Keratinocyte (primary cell): ENCODE measurements around the gene DCAKD.

ENCODE experiments used
- EZH2 ChIP-seq: IDR thresholded peaks from one replicate; pipeline ENCODE4 v1.6.1; 2012; ENCODE audit warnings: inconsistent platforms, mild to moderate bottlenecking, low read length, moderate library complexity
- TF ChIP-seq, protein P1 (sequence below), 3 experiments: IDR thresholded peaks in 1 of 3; conservative IDR thresholded peaks in 1 of 3; optimal IDR thresholded peaks in 1 of 3; 2 replicates in 2 of 3; 3 replicates in 1 of 3; pipeline versions ENCODE3 to v1.5.1; 2011; ENCODE audit warnings: low read length in 3 of 3, mild to moderate bottlenecking in 3 of 3, moderate library complexity in 2 of 3, control low read depth in 1 of 3, inconsistent platforms in 1 of 3; ENCODE audit not compliant: insufficient read depth in 2 of 3; ENCODE audit errors: extremely low read depth in 1 of 3

DNA sequence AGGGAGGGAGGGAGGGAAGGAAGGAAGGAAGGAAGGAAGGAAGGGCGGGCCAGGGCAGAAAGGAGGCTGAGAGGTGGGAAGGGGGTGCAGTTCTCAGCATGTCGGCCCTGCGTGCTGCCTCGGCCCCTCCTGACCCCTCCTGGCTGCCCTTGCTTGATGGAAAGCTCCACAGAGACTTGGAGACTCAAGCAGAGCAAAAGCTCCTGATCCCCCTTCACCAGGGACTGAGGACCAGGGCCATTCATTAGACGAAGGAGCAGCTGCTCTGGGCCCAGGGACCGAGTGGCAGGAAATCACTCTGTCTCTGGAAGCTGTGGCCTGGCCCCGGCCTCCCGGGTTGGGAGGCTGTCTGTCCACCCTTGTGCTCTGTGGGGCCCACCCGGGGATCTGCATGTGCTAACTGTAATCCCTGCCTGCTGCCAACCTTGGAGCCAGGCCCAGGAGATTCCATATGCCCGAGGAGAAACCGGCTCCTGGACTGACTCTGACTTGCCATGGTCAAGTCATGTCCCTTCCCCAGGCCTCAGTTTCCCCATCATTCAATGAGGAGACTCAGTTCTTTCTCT is 55.9 kb downstream of the DCAKD start:
- no peak for TF ChIP-seq EZH2
- TF ChIP-seq, protein P1, sequence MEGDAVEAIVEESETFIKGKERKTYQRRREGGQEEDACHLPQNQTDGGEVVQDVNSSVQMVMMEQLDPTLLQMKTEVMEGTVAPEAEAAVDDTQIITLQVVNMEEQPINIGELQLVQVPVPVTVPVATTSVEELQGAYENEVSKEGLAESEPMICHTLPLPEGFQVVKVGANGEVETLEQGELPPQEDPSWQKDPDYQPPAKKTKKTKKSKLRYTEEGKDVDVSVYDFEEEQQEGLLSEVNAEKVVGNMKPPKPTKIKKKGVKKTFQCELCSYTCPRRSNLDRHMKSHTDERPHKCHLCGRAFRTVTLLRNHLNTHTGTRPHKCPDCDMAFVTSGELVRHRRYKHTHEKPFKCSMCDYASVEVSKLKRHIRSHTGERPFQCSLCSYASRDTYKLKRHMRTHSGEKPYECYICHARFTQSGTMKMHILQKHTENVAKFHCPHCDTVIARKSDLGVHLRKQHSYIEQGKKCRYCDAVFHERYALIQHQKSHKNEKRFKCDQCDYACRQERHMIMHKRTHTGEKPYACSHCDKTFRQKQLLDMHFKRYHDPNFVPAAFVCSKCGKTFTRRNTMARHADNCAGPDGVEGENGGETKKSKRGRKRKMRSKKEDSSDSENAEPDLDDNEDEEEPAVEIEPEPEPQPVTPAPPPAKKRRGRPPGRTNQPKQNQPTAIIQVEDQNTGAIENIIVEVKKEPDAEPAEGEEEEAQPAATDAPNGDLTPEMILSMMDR (optimal IDR thresholded peaks at IDR 0.05 in 1 of 3, IDR thresholded peaks at IDR 0.05 in 1 of 3, conservative IDR thresholded peaks at IDR 0.05 in 1 of 3; ENCODE audit: extremely low read depth in 1 of 3, insufficient read depth in 2 of 3, low read length in 3 of 3): no peak
